ENCODE data around the gene ZNF580. TPM values are rescaled to one million over a fixed set of nuclear protein-coding genes. Genes with fewer than 3 reads are reported as not detected.

The ZNF580 gene
- total RNA-seq, 2 donors from 2014 or later, result 49.7 to 70.5 TPM

DNA sequence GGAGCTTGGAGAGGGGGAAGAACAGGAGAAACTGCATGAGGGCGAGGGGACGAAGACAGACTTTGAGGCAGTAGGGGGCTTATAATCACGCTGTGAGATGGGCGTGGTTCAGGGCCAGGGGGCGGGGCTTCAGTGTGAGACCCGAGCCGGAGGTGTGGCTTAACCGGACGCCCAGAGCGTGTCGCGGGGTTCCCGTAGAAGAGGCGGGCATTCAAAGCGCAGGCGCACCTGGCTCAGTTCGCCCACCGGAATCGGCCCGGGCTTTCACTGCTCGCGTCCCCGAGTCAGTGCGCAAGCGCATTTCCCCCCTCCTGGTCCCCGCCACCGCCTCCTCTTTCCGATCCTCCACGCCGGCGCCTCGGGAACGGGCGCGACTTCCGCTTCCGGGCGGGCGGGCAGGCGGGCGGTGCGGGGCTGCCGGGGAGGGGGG is 35.6 kb upstream of the ZNF580 start:
- under 1% methylated on average over 39 of the region's 43 CpGs for WGBS
- H3K27ac ChIP-seq, result peak overlapping the region; percentile 85 to 95
- no peaks in the 10 kb centered on the region for H3K36me3 ChIP-seq
- peak; percentile 97 for DNase-seq (ENCODE audit: low spot score)
- TF ChIP-seq POLR2AphosphoS5 (IDR thresholded peaks at IDR 0.05), result peak; percentile 86
- TF ChIP-seq POLR2A (IDR thresholded peaks at IDR 0.05), result peak; percentile 29
- TF ChIP-seq, protein P1, sequence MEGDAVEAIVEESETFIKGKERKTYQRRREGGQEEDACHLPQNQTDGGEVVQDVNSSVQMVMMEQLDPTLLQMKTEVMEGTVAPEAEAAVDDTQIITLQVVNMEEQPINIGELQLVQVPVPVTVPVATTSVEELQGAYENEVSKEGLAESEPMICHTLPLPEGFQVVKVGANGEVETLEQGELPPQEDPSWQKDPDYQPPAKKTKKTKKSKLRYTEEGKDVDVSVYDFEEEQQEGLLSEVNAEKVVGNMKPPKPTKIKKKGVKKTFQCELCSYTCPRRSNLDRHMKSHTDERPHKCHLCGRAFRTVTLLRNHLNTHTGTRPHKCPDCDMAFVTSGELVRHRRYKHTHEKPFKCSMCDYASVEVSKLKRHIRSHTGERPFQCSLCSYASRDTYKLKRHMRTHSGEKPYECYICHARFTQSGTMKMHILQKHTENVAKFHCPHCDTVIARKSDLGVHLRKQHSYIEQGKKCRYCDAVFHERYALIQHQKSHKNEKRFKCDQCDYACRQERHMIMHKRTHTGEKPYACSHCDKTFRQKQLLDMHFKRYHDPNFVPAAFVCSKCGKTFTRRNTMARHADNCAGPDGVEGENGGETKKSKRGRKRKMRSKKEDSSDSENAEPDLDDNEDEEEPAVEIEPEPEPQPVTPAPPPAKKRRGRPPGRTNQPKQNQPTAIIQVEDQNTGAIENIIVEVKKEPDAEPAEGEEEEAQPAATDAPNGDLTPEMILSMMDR (IDR thresholded peaks at IDR 0.05), result no peak
- H3K4me1 ChIP-seq (replicated peaks), result peaks cover 10% of the 10 kb centered on the region
- peak overlapping the region; percentile 84 to 99 for H3K4me3 ChIP-seq
- no peaks in the 10 kb centered on the region for H3K9me3 ChIP-seq
- no peaks in the 10 kb centered on the region for H3K27me3 ChIP-seq (replicated peaks; ENCODE audit: insufficient read depth)
- intact Hi-C loops (cut with DNase I), result loop anchor here (5.0 to 10.0 kb wide), 2 partner anchors 88 to 490 kb away; partner anchors contain the start of gene PPP1R12C

DNA sequence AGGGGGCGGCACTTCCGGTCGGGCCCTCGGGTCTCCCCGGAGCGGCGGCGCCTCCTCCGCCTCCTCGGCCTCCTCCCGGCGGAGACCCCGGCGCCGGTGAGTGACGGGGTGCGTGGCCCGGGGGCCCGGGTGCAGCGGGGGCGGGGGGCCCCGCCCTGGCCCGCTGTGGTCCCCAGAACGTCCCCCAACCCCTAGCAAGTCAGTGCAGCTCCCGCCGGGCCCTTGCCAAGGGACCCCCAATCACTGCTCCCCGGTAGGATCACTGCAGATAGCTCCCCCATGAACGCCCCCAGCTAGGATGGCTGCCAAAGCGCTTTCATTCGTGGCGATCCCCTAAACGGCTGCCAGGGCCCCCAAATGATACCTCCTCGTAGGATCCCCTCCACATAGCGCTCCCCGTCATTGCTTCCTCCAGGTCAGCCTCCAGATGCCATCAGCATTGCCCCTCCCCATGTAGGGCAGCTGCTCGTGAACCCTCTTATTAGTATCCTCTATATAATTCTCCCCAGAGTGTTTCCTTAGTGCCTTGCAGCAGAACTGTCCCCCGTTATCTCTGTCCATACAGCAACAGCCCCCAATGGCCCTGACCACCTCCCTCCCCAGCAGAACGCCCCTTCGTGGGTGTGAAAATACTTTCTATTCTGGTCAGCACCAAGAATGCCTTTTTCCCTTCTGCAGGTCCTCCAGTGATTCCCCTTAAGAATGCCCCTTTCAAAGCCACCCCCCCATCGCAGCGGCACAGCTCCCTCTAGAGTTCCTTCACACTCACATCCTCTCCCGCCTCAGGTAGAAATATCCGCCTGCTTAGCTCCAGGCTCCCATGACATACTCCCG is 34.9 kb upstream of the ZNF580 start, which contains the start of gene ZNF865:
ZNF865 (plus strand) TSS at position 11 of the 834 bp plus-strand sequence. CDS start 7,972 bp downstream, outside the sequence.
- intact Hi-C loops (cut with DNase I), result loop anchor here (5.0 to 10.0 kb wide), 2 partner anchors 89 to 491 kb away; partner anchors contain the start of gene PPP1R12C

DNA sequence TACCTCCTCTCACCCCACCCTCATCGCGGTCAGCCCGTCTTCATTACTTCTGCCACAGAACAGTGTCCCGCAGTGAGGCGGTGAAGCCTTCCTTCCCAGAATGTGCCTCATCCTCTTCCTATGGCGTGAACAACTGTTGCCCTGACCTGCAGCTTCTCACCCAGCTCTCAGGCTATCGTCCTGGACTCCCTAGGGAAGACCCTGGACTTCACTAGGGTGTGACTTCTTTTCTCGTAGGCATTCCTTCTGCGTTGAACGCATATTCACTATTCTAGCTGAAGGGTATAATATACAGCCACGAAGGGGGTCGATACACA is 34.4 kb upstream of the ZNF580 start:
- DNase-seq (ENCODE audit: low spot score), result no peak
- Histone ChIP-seq H3K4me3 (peak overlapping the region; percentile 84 to 99), H3K4me1 (replicated peaks) (peaks cover 6% of the 10 kb centered on the region), H3K27me3 (replicated peaks; ENCODE audit: insufficient read depth) (no peaks in the 10 kb centered on the region), H3K27ac (peak overlapping the region; percentile 85 to 95), H3K36me3 (no peaks in the 10 kb centered on the region), H3K9me3 (no peaks in the 10 kb centered on the region)
- intact Hi-C loops (cut with DNase I), result loop anchor here (5.0 to 10.0 kb wide), 2 partner anchors 89 to 492 kb away; partner anchors contain the start of gene PPP1R12C
- whole genome bisulfite sequencing, result 13% methylated on average over 12 of the region's 12 CpGs
- TF ChIP-seq POLR2AphosphoS5 (IDR thresholded peaks at IDR 0.05), result no peak
- TF ChIP-seq POLR2A (IDR thresholded peaks at IDR 0.05), result no peak
- TF ChIP-seq, protein P1 (IDR thresholded peaks at IDR 0.05), result no peak

More for the DNA sequence above, 34.9 kb upstream of the ZNF580 start, which contains the start of gene ZNF865:
- Histone ChIP-seq H3K27me3 (replicated peaks; ENCODE audit: insufficient read depth) (no peaks in the 10 kb centered on the region), H3K4me3 (peak within 1 kb of the TSS; percentile 84 to 99), H3K4me1 (replicated peaks) (peaks cover 9% of the 10 kb centered on the region), H3K36me3 (no peaks in the 10 kb centered on the region), H3K27ac (peak within 1 kb of the TSS; percentile 85 to 95), H3K9me3 (no peaks in the 10 kb centered on the region)
- TF ChIP-seq, protein P1 (IDR thresholded peaks at IDR 0.05), result peak in 3 of 4 experiments; percentile 49 to 74 (median 69)
- TF ChIP-seq POLR2AphosphoS5 (IDR thresholded peaks at IDR 0.05) (peak; percentile 53), POLR2A (IDR thresholded peaks at IDR 0.05) (no peak)
- peak; percentile 69 for DNase-seq (ENCODE audit: low spot score)
- 1% methylated on average over 26 of the region's 44 CpGs for WGBS

DNA sequence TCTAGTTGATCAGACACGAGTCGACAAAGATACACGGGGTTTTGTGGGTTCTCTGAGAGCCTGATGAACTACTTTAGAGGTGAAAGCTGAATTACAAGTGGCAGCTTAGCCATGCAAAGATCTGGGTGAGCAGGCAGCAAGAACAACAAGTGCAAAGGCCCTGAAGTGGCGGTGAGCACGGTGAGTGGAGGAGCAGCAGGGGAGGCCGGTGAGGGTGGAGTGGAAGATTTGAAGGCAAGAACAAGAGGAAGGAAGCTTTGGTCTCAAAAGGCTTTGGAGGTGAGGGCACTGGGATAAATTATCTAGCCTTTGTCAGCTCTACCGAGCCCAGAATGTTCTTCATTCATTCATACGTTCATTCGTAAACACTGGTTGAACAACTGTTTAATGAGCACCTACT is 34.0 kb upstream of the ZNF580 start:
- no peak for DNase-seq (ENCODE audit: low spot score)
- Histone ChIP-seq H3K27me3 (replicated peaks; ENCODE audit: insufficient read depth) (no peaks in the 10 kb centered on the region), H3K27ac (peak overlapping the region in 1 of 2 donors; percentile 85), H3K36me3 (no peaks in the 10 kb centered on the region), H3K4me1 (replicated peaks) (peaks cover 6% of the 10 kb centered on the region), H3K4me3 (peak overlapping the region in 1 of 2 donors; percentile 99), H3K9me3 (no peaks in the 10 kb centered on the region)
- intact Hi-C loops (cut with DNase I), result loop anchor here (5.0 to 10.0 kb wide), 2 partner anchors 90 to 492 kb away; partner anchors contain the start of gene PPP1R12C
- TF ChIP-seq, protein P1 (IDR thresholded peaks at IDR 0.05), result no peak
- no peak for TF ChIP-seq POLR2A (IDR thresholded peaks at IDR 0.05)
- TF ChIP-seq POLR2AphosphoS5 (IDR thresholded peaks at IDR 0.05), result no peak
- WGBS, result 71% methylated on average over 9 of the region's 9 CpGs

Data from prostate gland (tissue), 2 donors.